Neuronal stem cell (in vitro differentiated cells): Measurements from ENCODE around the gene PRDX2.

Experiments used
- DNase-seq: peaks from one replicate; pipeline ENCODE4 v3.0.0-alpha.2; 2013; ENCODE audit warnings: low spot score
- H2AFZ ChIP-seq: one replicate; pipeline ENCODE4 v1.6.1; 2013; ENCODE audit warnings: mild to moderate bottlenecking, low read length, inconsistent platforms
- H2AK5ac ChIP-seq: 2 replicates; pipeline ENCODE4 v1.6.1; 2013; ENCODE audit warnings: low read depth, mild to moderate bottlenecking, inconsistent platforms, low read length, moderate library complexity, mixed read lengths
- H2BK120ac ChIP-seq: 2 replicates; pipeline ENCODE4 v1.6.1; 2013; ENCODE audit warnings: low read depth, mild to moderate bottlenecking, inconsistent platforms, low read length, moderate library complexity, mixed read lengths
- H2BK12ac ChIP-seq: one replicate; pipeline ENCODE4 v1.6.1; 2013; ENCODE audit warnings: low read length, inconsistent platforms
- H2BK15ac ChIP-seq: 2 replicates; pipeline ENCODE4 v1.6.1; 2013; ENCODE audit warnings: mild to moderate bottlenecking, low read length, inconsistent platforms, mixed read lengths
- H2BK5ac ChIP-seq: one replicate; pipeline ENCODE4 v1.6.1; 2013; ENCODE audit warnings: inconsistent platforms, mild to moderate bottlenecking, low read length, moderate library complexity
- H3K14ac ChIP-seq: one replicate; pipeline ENCODE4 v1.6.1; 2013; ENCODE audit warnings: low read length, inconsistent platforms
- H3K18ac ChIP-seq: 2 replicates; pipeline ENCODE4 v1.6.1; 2013; ENCODE audit warnings: low read length, inconsistent platforms
- H3K23ac ChIP-seq: 2 replicates; pipeline ENCODE4 v1.6.1; 2013; ENCODE audit warnings: low read depth, mild to moderate bottlenecking, mixed read lengths, low read length, inconsistent platforms; ENCODE audit not compliant: poor library complexity
- H3K27ac ChIP-seq: replicated peaks from 3 replicates; pipeline ENCODE4 v1.5.1; 2013; ENCODE audit warnings: low read length, inconsistent platforms
- H3K27me3 ChIP-seq, 3 experiments: 2 replicates each; pipeline ENCODE4 v1.6.1; 2013; ENCODE audit warnings: low read length in 3 of 3, mild to moderate bottlenecking in 2 of 3, inconsistent platforms in 1 of 3, low read depth in 1 of 3, mixed read lengths in 1 of 3, moderate library complexity in 1 of 3; ENCODE audit not compliant: control insufficient read depth in 3 of 3, insufficient read depth in 3 of 3
- H3K36me3 ChIP-seq, 2 donors: replicated peaks in 1 of 2; 2 replicates each; pipeline ENCODE4 v1.6.1; 2013; ENCODE audit warnings: low read length in 2 of 2; ENCODE audit not compliant: control insufficient read depth in 2 of 2, insufficient read depth in 2 of 2
- H3K4ac ChIP-seq: 2 replicates; pipeline ENCODE4 v1.6.1; 2013; ENCODE audit warnings: inconsistent platforms, mild to moderate bottlenecking, low read length, moderate library complexity
- H3K4me1 ChIP-seq, 2 donors: 1 replicate in 1 of 2; 2 replicates in 1 of 2; pipeline ENCODE4 v1.6.1; 2013; ENCODE audit warnings: low read length in 2 of 2, low read depth in 1 of 2; ENCODE audit not compliant: control insufficient read depth in 2 of 2, insufficient read depth in 1 of 2
- H3K4me2 ChIP-seq: one replicate; pipeline ENCODE4 v1.6.1; 2013; ENCODE audit warnings: mild to moderate bottlenecking, low read length, inconsistent platforms; ENCODE audit not compliant: insufficient read depth, poor library complexity, severe bottlenecking
- H3K4me3 ChIP-seq, 2 donors: 2 replicates each; pipeline ENCODE4 v1.5.1; 2013; ENCODE audit warnings: low read length in 2 of 2, mild to moderate bottlenecking in 2 of 2, inconsistent platforms in 1 of 2, moderate library complexity in 1 of 2
- H3K79me1 ChIP-seq: one replicate; pipeline ENCODE4 v1.6.1; 2013; ENCODE audit warnings: low read depth, mild to moderate bottlenecking, inconsistent platforms, low read length, moderate library complexity
- H3K9ac ChIP-seq: one replicate; pipeline ENCODE4 v1.6.1; 2013; ENCODE audit warnings: mild to moderate bottlenecking, low read depth, low read length, inconsistent platforms; ENCODE audit not compliant: poor library complexity
- H3K9me3 ChIP-seq, 2 donors: replicated peaks in 1 of 2; 2 replicates each; pipeline versions ENCODE3 to v1.6.1; 2013; ENCODE audit warnings: low read length in 2 of 2, mild to moderate bottlenecking in 2 of 2, inconsistent platforms in 1 of 2, low read depth in 1 of 2, mixed read lengths in 1 of 2, moderate library complexity in 1 of 2; ENCODE audit not compliant: control insufficient read depth in 2 of 2, insufficient read depth in 1 of 2
- H4K8ac ChIP-seq: one replicate; pipeline ENCODE4 v1.6.1; 2013; ENCODE audit warnings: low read depth, mild to moderate bottlenecking, inconsistent platforms, low read length, moderate library complexity
- H4K91ac ChIP-seq: one replicate; pipeline ENCODE4 v1.6.1; 2013; ENCODE audit warnings: low read length, low read depth, mild to moderate bottlenecking, inconsistent platforms; ENCODE audit not compliant: poor library complexity
- WGBS, 2 donors: extraction: QIAGEN DNeasy Blood & Tissue Kit; methylation state at CpG; one replicate each; pipeline ENCODE4 v1.1.7; 2013; ENCODE audit warnings: missing lambda C conversion rate in 2 of 2, mixed read lengths in 1 of 2; ENCODE audit not compliant: insufficient read length in 2 of 2, insufficient replicate concordance in 1 of 2; ENCODE audit errors: extremely low coverage in 2 of 2; 5-methylcytosine and 5-hydroxymethylcytosine counted together

The PRDX2 gene

GRCh38 chr19:12777217-12778016 lies 24.2 kb downstream of the PRDX2 start:
- Histone ChIP-seq H3K23ac (no peak overlapping the region), H3K4ac (no peak overlapping the region), H3K9me3 (peaks cover 0 to 2% of the 10 kb centered on the region in 2 donors), H3K18ac (peak overlapping the region; percentile 27), H4K8ac (no peak overlapping the region), H2AFZ (peak overlapping the region; percentile 94), H3K27ac (no peak overlapping the region), H3K79me1 (no peaks in the 10 kb centered on the region), H3K27me3 (peaks cover 0 to 3% (median 0%) of the 10 kb centered on the region in 3 experiments), H4K91ac (no peak overlapping the region), H3K4me1 (peaks cover 19 to 21% of the 10 kb centered on the region in 2 donors), H2BK12ac (peak overlapping the region; percentile 24), H2BK120ac (no peak overlapping the region), H2BK15ac (peak overlapping the region; percentile 21), H3K9ac (no peak overlapping the region), H2BK5ac (peak overlapping the region; percentile 24), H3K14ac (no peak overlapping the region), H3K36me3 (peaks cover 0 to 2% of the 10 kb centered on the region in 2 donors), H3K4me3 (peak overlapping the region; percentile 61 to 81), H2AK5ac (peak overlapping the region; percentile 68), H3K4me2 (peak overlapping the region; percentile 97)
- no CpG with 5 or more reads among the region's 43 CpGs for whole genome bisulfite sequencing, 2 donors
- DNase-seq, result no peak

DNA sequence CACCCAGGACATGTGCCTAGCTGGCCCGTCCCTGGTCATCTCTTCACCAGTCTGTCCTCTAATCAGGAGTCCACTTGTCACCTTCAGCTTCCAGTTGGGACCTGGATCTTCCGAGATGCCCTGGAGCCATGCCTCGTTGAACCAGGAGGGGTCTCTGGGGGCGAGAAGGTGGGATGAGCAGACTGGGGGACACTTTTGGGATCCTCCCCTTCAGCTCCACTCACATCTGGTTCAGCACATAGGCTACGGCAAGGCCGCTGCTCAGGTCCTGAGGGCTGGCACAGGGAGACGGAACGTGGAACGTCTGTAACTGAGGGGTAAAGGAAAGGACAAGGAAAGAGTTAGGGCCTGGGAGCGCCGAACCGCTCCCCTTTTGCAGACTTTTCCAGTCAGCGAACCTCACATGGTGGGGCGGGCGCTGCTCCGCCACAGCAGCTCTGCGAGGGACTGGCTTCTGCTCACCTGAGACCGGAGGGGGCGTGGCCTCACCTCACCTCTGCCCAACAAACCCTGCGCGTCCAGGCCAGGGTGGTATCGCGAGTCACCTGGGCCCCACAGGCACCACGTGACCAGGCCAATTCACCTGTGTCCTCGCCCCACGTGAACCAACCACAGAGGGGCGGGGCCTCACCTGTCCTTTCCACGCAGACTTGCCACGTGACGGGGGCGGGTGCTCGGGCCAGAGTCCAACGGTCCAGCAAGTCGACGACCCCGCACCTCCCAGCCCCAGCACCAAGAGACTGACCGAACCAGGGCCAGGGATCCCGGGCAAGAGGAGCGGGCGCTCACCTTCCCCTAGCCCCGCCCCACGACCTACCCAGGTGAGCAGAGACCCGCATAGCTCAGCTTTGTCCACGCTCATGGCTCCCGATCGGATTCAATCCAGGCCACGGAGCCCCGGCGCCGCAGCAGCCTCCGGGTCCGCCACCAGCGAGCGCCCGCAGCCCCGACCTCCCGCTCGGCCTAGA lies 26.7 kb downstream of the PRDX2 start, which contains the start of gene HOOK2:
Gene HOOK2 (minus strand): TSS at position 965 of the 968 bp plus-strand sequence. CDS start 103 bp downstream, at position 862.
- Histone ChIP-seq H2BK5ac (peak within 1 kb of the TSS; percentile 49), H3K4me3 (peak within 1 kb of the TSS; percentile 79 to 92), H4K8ac (peak within 1 kb of the TSS; percentile 93), H3K9me3 (peaks cover 0 to 2% of the 10 kb centered on the region in 2 donors), H3K4me2 (peak within 1 kb of the TSS; percentile 85), H3K79me1 (no peaks in the 10 kb centered on the region), H2BK120ac (peak within 1 kb of the TSS; percentile 81), H2BK12ac (peak within 1 kb of the TSS; percentile 93), H4K91ac (no peak within 1 kb of the TSS), H2BK15ac (peak within 1 kb of the TSS; percentile 79), H2AK5ac (peak within 1 kb of the TSS; percentile 78), H3K4me1 (peaks cover 14 to 20% of the 10 kb centered on the region in 2 donors), H3K14ac (peak within 1 kb of the TSS; percentile 96), H3K9ac (peak within 1 kb of the TSS; percentile 89), H3K23ac (peak within 1 kb of the TSS; percentile 94), H3K4ac (no peak within 1 kb of the TSS), H2AFZ (peak within 1 kb of the TSS; percentile 98), H3K27me3 (peaks cover 0 to 3% (median 0%) of the 10 kb centered on the region in 3 experiments), H3K18ac (peak within 1 kb of the TSS; percentile 98), H3K27ac (no peak within 1 kb of the TSS), H3K36me3 (peaks cover 0 to 3% of the 10 kb centered on the region in 2 donors)
- DNase-seq, result no peak
- WGBS, 2 donors, result no CpG with 5 or more reads among the region's 58 CpGs

- Histone ChIP-seq H2BK12ac (no peak overlapping the region), H2BK120ac (no peak overlapping the region), H3K4me3 (no peak overlapping the region), H4K8ac (no peak overlapping the region), H3K23ac (no peak overlapping the region), H3K14ac (no peak overlapping the region), H2BK5ac (no peak overlapping the region), H2BK15ac (no peak overlapping the region), H3K18ac (no peak overlapping the region), H3K4me2 (no peak overlapping the region), H3K4ac (no peak overlapping the region), H3K36me3 (peaks cover 0 to 3% of the 10 kb centered on the region in 2 donors), H3K4me1 (peaks cover 6 to 16% of the 10 kb centered on the region in 2 donors), H3K9ac (no peak overlapping the region), H2AK5ac (no peak overlapping the region), H3K79me1 (no peaks in the 10 kb centered on the region), H4K91ac (no peak overlapping the region), H3K9me3 (peaks cover 0 to 2% of the 10 kb centered on the region in 2 donors), H2AFZ (no peak overlapping the region), H3K27me3 (peaks cover 0 to 3% (median 0%) of the 10 kb centered on the region in 3 experiments), H3K27ac (no peak overlapping the region)
- WGBS, 2 donors, result no CpG with 5 or more reads among the region's 2 CpGs
- no peak for DNase-seq
These were observed 28.0 kb downstream of the PRDX2 start for GRCh38 chr19:12773571-12773970.
